Measurements from ENCODE around the gene PRMT7.

GRCh38 chr16:68371276-68371651 lies 60.4 kb downstream of the PRMT7 start:
- TF ChIP-seq EZH2phosphoT487 (IDR thresholded peaks at IDR 0.05; ENCODE audit: insufficient read depth, low read depth) (no peak), EZH2 (IDR thresholded peaks at IDR 0.05; ENCODE audit: insufficient read depth, poor library complexity, severe bottlenecking) (no peak)
